MG63 (cell line): ENCODE measurements around the gene INTS11. TPM values are rescaled to one million over a fixed set of nuclear protein-coding genes. Genes with fewer than 3 reads are reported as not detected.

Source experiments
- DNase-seq: peaks from one replicate; pipeline ENCODE4 v3.0.0-alpha.2; 2020
- H3K27me3 ChIP-seq: fragments of 250-450 bp; sonication (Bioruptor Pico); 2 replicates; pipeline ENCODE4 v1.5.1; 2020; ENCODE audit warnings: mild to moderate bottlenecking, moderate library complexity
- H3K36me3 ChIP-seq: fragments of 250-450 bp; sonication (Bioruptor Pico); 2 replicates; pipeline ENCODE4 v1.5.1; 2020; ENCODE audit warnings: mild to moderate bottlenecking, moderate library complexity
- H3K4me3 ChIP-seq: fragments of 250-450 bp; sonication (Bioruptor Pico); 2 replicates; pipeline ENCODE4 v1.5.1; 2020; ENCODE audit warnings: mild to moderate bottlenecking, moderate library complexity
- H3K9me3 ChIP-seq: fragments of 250-450 bp; sonication (Bioruptor Pico); 2 replicates; pipeline ENCODE4 v1.5.1; 2020; ENCODE audit warnings: mild to moderate bottlenecking, moderate library complexity
- total RNA-seq: library from RNA; depleted of rRNA; stranded (reverse); fragments of >200 nt; shearing (Covaris generic); gene quantifications from 2 replicates; pipeline ENCODE4 v1.2.3, GENCODE V29; 2014; ENCODE audit warnings: low replicate concordance

The INTS11 gene
- total RNA-seq, 1 experiment from 2014 or later, result 70.5 TPM

GRCh38 chr1:1359664-1360468 is 35.4 kb upstream of the INTS11 start:
- H3K27me3 ChIP-seq, result no peaks in the 10 kb centered on the region
- no peaks in the 10 kb centered on the region for H3K9me3 ChIP-seq
- peak overlapping the region; percentile 91 for H3K4me3 ChIP-seq
- H3K36me3 ChIP-seq, result peaks cover 4% of the 10 kb centered on the region
- DNase-seq, result peak; percentile 78

- peaks cover 8% of the 10 kb centered on the region for H3K36me3 ChIP-seq
- peak overlapping the region; percentile 91 for H3K4me3 ChIP-seq
- H3K27me3 ChIP-seq, result no peaks in the 10 kb centered on the region
- no peaks in the 10 kb centered on the region for H3K9me3 ChIP-seq
- peak; percentile 59 for DNase-seq
These were observed 34.8 kb upstream of the INTS11 start for GRCh38 chr1:1359308-1359663.

GRCh38 chr1:1358433-1359271 is 34.2 kb upstream of the INTS11 start, which contains the start of gene MXRA8:
Gene MXRA8, minus strand, starts transcription at chr1:1358555. Its CDS starts 51 bp downstream, at chr1:1358504.
- H3K9me3 ChIP-seq, result no peaks in the 10 kb centered on the region
- peak within 1 kb of the TSS; percentile 91 for H3K4me3 ChIP-seq
- no peaks in the 10 kb centered on the region for H3K27me3 ChIP-seq
- H3K36me3 ChIP-seq, result peaks cover 14% of the 10 kb centered on the region
- DNase-seq, result peak; percentile 99

- peaks cover 21% of the 10 kb centered on the region for H3K36me3 ChIP-seq
- DNase-seq, result no peak
- H3K9me3 ChIP-seq, result no peaks in the 10 kb centered on the region
- no peaks in the 10 kb centered on the region for H3K27me3 ChIP-seq
- peak overlapping the region; percentile 91 for H3K4me3 ChIP-seq
These were observed 33.5 kb upstream of the INTS11 start for GRCh38 chr1:1357871-1358432.

- Histone ChIP-seq H3K9me3 (no peaks in the 10 kb centered on the region), H3K36me3 (peaks cover 30% of the 10 kb centered on the region), H3K4me3 (peak overlapping the region; percentile 91), H3K27me3 (no peaks in the 10 kb centered on the region)
- DNase-seq, result peak; percentile 50
These were observed 32.4 kb upstream of the INTS11 start for GRCh38 chr1:1356796-1357401.

GRCh38 chr1:1356166-1356795 is 31.8 kb upstream of the INTS11 start:
- Histone ChIP-seq H3K4me3 (peak overlapping the region; percentile 91), H3K36me3 (peaks cover 32% of the 10 kb centered on the region), H3K9me3 (no peaks in the 10 kb centered on the region), H3K27me3 (no peaks in the 10 kb centered on the region)
- DNase-seq, result no peak

GRCh38 chr1:1355416-1355815 is 31.0 kb upstream of the INTS11 start:
- Histone ChIP-seq H3K4me3 (peak overlapping the region; percentile 24; the same call in 1 of the 2 replicates), H3K36me3 (peaks cover 32% of the 10 kb centered on the region), H3K9me3 (no peaks in the 10 kb centered on the region), H3K27me3 (no peaks in the 10 kb centered on the region)
- peak; percentile 58 for DNase-seq

GRCh38 chr1:1354271-1355247 is 30.1 kb upstream of the INTS11 start:
- H3K9me3 ChIP-seq, result no peaks in the 10 kb centered on the region
- peaks cover 32% of the 10 kb centered on the region for H3K36me3 ChIP-seq
- no peaks in the 10 kb centered on the region for H3K27me3 ChIP-seq
- no peak for DNase-seq
- H3K4me3 ChIP-seq, result no peak overlapping the region

- peaks cover 32% of the 10 kb centered on the region for H3K36me3 ChIP-seq
- H3K4me3 ChIP-seq, result no peak overlapping the region
- no peaks in the 10 kb centered on the region for H3K27me3 ChIP-seq
- no peak for DNase-seq
- no peaks in the 10 kb centered on the region for H3K9me3 ChIP-seq
These were observed 29.1 kb upstream of the INTS11 start for GRCh38 chr1:1353389-1354151.

- Histone ChIP-seq H3K4me3 (no peak overlapping the region), H3K27me3 (no peaks in the 10 kb centered on the region), H3K9me3 (no peaks in the 10 kb centered on the region), H3K36me3 (peaks cover 35% of the 10 kb centered on the region)
- DNase-seq, result no peak
These were observed 28.4 kb upstream of the INTS11 start for GRCh38 chr1:1352786-1353388.

- Histone ChIP-seq H3K36me3 (peaks cover 32% of the 10 kb centered on the region), H3K27me3 (no peaks in the 10 kb centered on the region), H3K9me3 (no peaks in the 10 kb centered on the region), H3K4me3 (peak overlapping the region; percentile 10)
- peak; percentile 76 for DNase-seq
These were observed 27.3 kb upstream of the INTS11 start for GRCh38 chr1:1351511-1352427.

- DNase-seq, result peak; percentile 74
- Histone ChIP-seq H3K9me3 (no peaks in the 10 kb centered on the region), H3K4me3 (peak within 1 kb of the TSS; percentile 66), H3K36me3 (peaks cover 43% of the 10 kb centered on the region), H3K27me3 (no peaks in the 10 kb centered on the region)
These were observed 25.0 kb upstream of the INTS11 start, which contains the start of gene DVL1 for GRCh38 chr1:1349256-1350012. Gene DVL1, minus strand, starts transcription at chr1:1349418. Its CDS starts 353 bp downstream, at chr1:1349065.
